Measurements from ENCODE around the gene ARPP21.

GRCh38 chr3:35793667-35794066, 154.3 kb downstream of the ARPP21 start:
- TF ChIP-seq FOXK2 (IDR thresholded peaks at IDR 0.05) (no peak), ARNT (IDR thresholded peaks at IDR 0.05) (no peak)
